GM12872 (cell line): Measurements from ENCODE around the gene FUCA2.

ENCODE experiments used
- CTCF ChIP-seq: IDR thresholded peaks from 3 replicates; pipeline ENCODE4 v1.5.1; 2011; ENCODE audit warnings: low read depth, mild to moderate bottlenecking, low read length, moderate library complexity; ENCODE audit not compliant: insufficient read depth

Gene FUCA2

GRCh38 chr6:143449082-143449713 is 62.3 kb downstream of the FUCA2 start:
- TF ChIP-seq CTCF = no peak
